Right lung (tissue), 10 donors: ENCODE measurements around the gene FAM25G. TPM values are rescaled to one million over a fixed set of nuclear protein-coding genes. Genes with fewer than 3 reads are reported as not detected.
"Not testable (repeated sequence)": the region's sequence is repeated elsewhere in the genome, so short reads cannot be mapped to it uniquely, and the experiment has no call there.

Experiments used
- DNase-seq, 2 donors: peaks; one replicate each; pipeline ENCODE4 v3.0.0-alpha.2; 2013
- long read RNA-seq, 8 donors: transcript quantifications; one replicate each; lab custom pipeline, GENCODE V29; 2026
- polyA plus RNA-seq, 5 donors: library from polyadenylated mRNA; unstranded; fragments of 120-200 nt; gene quantifications; one replicate each; pipeline versions ENCODE4 v1.2.1 to v1.2.3, GENCODE V29; 2013; ENCODE audit warnings: inconsistent platforms in 1 of 5, low replicate concordance in 1 of 5; ENCODE audit not compliant: insufficient read length in 5 of 5, insufficient read depth in 1 of 5

The FAM25G gene
- under 1 TPM in 1 of 5 donors, not detected in 4; 0.33 TPM for polyA plus RNA-seq
- long read RNA-seq, donor 1, result 0 reads
- long read RNA-seq, donor 2, result 0 reads
- long read RNA-seq, donor 3, result 0 reads
- long read RNA-seq, donor 4, result 0 reads
- long read RNA-seq, donor 5, result 0 reads
- long read RNA-seq, donor 6, result 0 reads
- long read RNA-seq, donor 7, result 0 reads
- long read RNA-seq, donor 8, result 0 reads

GRCh38 chr10:47491600-47491999 lies at the start of gene FAM25G:
FAM25G (minus strand) TSS chr10:47491700; CDS start chr10:47491674, 26 bp downstream.
- not testable (repeated sequence) for DNase-seq

- DNase-seq, result not testable (repeated sequence)
Observed at GRCh38 chr10:47536430-47536829, 44.9 kb upstream of the FAM25G start.

- not testable (repeated sequence) for DNase-seq
Observed at GRCh38 chr10:47523475-47523874, 32.0 kb upstream of the FAM25G start, which contains the start of gene AGAP9. AGAP9 (minus strand) TSS chr10:47523638; CDS start chr10:47523526, 112 bp downstream.

GRCh38 chr10:47502313-47502712 lies 10.8 kb upstream of the FAM25G start:
- DNase-seq, result not testable (repeated sequence)

GRCh38 chr10:47494226-47494625 lies 2.7 kb upstream of the FAM25G start:
- not testable (repeated sequence) for DNase-seq

- not testable (repeated sequence) for DNase-seq
Observed at GRCh38 chr10:47489630-47490029, 1.9 kb downstream of the FAM25G start.

- not testable (repeated sequence) for DNase-seq
Observed at GRCh38 chr10:47485943-47486342, 5.6 kb downstream of the FAM25G start.

- DNase-seq, result not testable (repeated sequence)
Observed at GRCh38 chr10:47484786-47485185, 6.7 kb downstream of the FAM25G start.

GRCh38 chr10:47483923-47484322 lies 7.6 kb downstream of the FAM25G start, which contains the start of gene ANXA8:
ANXA8 (minus strand) TSS chr10:47484115; CDS start chr10:47483933, 182 bp downstream.
- not testable (repeated sequence) for DNase-seq

- not testable (repeated sequence) for DNase-seq
Observed at GRCh38 chr10:47482367-47482766, 9.1 kb downstream of the FAM25G start.

GRCh38 chr10:47481768-47482181 lies 9.7 kb downstream of the FAM25G start:
- DNase-seq, result not testable (repeated sequence)

GRCh38 chr10:47481182-47481766 lies 10.2 kb downstream of the FAM25G start:
- DNase-seq, result not testable (repeated sequence)

GRCh38 chr10:47480133-47480532 lies 11.4 kb downstream of the FAM25G start:
- not testable (repeated sequence) for DNase-seq

GRCh38 chr10:47478114-47478513 lies 13.4 kb downstream of the FAM25G start:
- DNase-seq, result not testable (repeated sequence)

GRCh38 chr10:47477078-47477477 lies 14.4 kb downstream of the FAM25G start:
- DNase-seq, result not testable (repeated sequence)

GRCh38 chr10:47475101-47475500 lies 16.4 kb downstream of the FAM25G start:
- not testable (repeated sequence) for DNase-seq

GRCh38 chr10:47473516-47473915 lies 18.0 kb downstream of the FAM25G start:
- DNase-seq, result not testable (repeated sequence)

- DNase-seq, result not testable (repeated sequence)
Observed at GRCh38 chr10:47472647-47473046, 18.9 kb downstream of the FAM25G start.

GRCh38 chr10:47472072-47472471 lies 19.4 kb downstream of the FAM25G start:
- not testable (repeated sequence) for DNase-seq

- DNase-seq, result not testable (repeated sequence)
Observed at GRCh38 chr10:47468731-47469528, 22.6 kb downstream of the FAM25G start.

- not testable (repeated sequence) for DNase-seq
Observed at GRCh38 chr10:47467957-47468356, 23.5 kb downstream of the FAM25G start.

- DNase-seq, result not testable (repeated sequence)
Observed at GRCh38 chr10:47467458-47467857, 24.0 kb downstream of the FAM25G start.
